ENCODE measurements around the gene CNTN2. TPM values are rescaled to one million over a fixed set of nuclear protein-coding genes. Genes with fewer than 3 reads are reported as not detected.

The CNTN2 gene
- total RNA-seq, 1 donor from 2014 or later, result 0.29 TPM

- Mint-ChIP-seq H3K4me1 (peaks cover 4% of the 10 kb centered on the region), H3K27me3 (ENCODE audit: low read depth) (no peaks in the 10 kb centered on the region), H3K9me3 (no peaks in the 10 kb centered on the region), H3K4me3 (no peak overlapping the region), H3K27ac (no peak overlapping the region), H3K36me3 (no peaks in the 10 kb centered on the region)
- DNase-seq (ENCODE audit: low spot score in 2 of 2, unreplicated experiment in 2 of 2), result no peak
- TF ChIP-seq CTCF (IDR thresholded peaks at IDR 0.05; ENCODE audit: unreplicated experiment), result no peak
Measured at GRCh38 chr1:205064741-205065316, 21.8 kb downstream of the CNTN2 start.

GRCh38 chr1:205065666-205066065, 22.7 kb downstream of the CNTN2 start:
- Mint-ChIP-seq H3K27me3 (ENCODE audit: low read depth) (no peaks in the 10 kb centered on the region), H3K4me1 (peaks cover 4% of the 10 kb centered on the region), H3K27ac (no peak overlapping the region), H3K4me3 (no peak overlapping the region), H3K36me3 (no peaks in the 10 kb centered on the region), H3K9me3 (no peaks in the 10 kb centered on the region)
- TF ChIP-seq CTCF (IDR thresholded peaks at IDR 0.05; ENCODE audit: unreplicated experiment), result no peak
- DNase-seq (ENCODE audit: low spot score in 2 of 2, unreplicated experiment in 2 of 2), result no peak

GRCh38 chr1:205066141-205066818, 23.3 kb downstream of the CNTN2 start:
- no peaks in the 10 kb centered on the region for H3K36me3 Mint-ChIP-seq
- H3K27me3 Mint-ChIP-seq (ENCODE audit: low read depth), result no peaks in the 10 kb centered on the region
- DNase-seq (ENCODE audit: low spot score in 2 of 2, unreplicated experiment in 2 of 2), result no peak
- H3K4me3 Mint-ChIP-seq, result no peak overlapping the region
- no peak overlapping the region for H3K27ac Mint-ChIP-seq
- no peaks in the 10 kb centered on the region for H3K9me3 Mint-ChIP-seq
- TF ChIP-seq CTCF (IDR thresholded peaks at IDR 0.05; ENCODE audit: unreplicated experiment), result no peak
- peaks cover 4% of the 10 kb centered on the region for H3K4me1 Mint-ChIP-seq

- H3K27ac Mint-ChIP-seq, result no peak overlapping the region
- H3K27me3 Mint-ChIP-seq (ENCODE audit: low read depth), result no peaks in the 10 kb centered on the region
- no peak for DNase-seq (ENCODE audit: low spot score in 2 of 2, unreplicated experiment in 2 of 2)
- no peaks in the 10 kb centered on the region for H3K4me1 Mint-ChIP-seq
- H3K36me3 Mint-ChIP-seq, result no peaks in the 10 kb centered on the region
- H3K9me3 Mint-ChIP-seq, result no peaks in the 10 kb centered on the region
- no peak overlapping the region for H3K4me3 Mint-ChIP-seq
- TF ChIP-seq CTCF (IDR thresholded peaks at IDR 0.05; ENCODE audit: unreplicated experiment), result no peak
Measured at GRCh38 chr1:205067031-205067430, 24.0 kb downstream of the CNTN2 start.

GRCh38 chr1:205068001-205068400, 25.0 kb downstream of the CNTN2 start:
- H3K4me1 Mint-ChIP-seq, result no peaks in the 10 kb centered on the region
- H3K36me3 Mint-ChIP-seq, result no peaks in the 10 kb centered on the region
- H3K27ac Mint-ChIP-seq, result no peak overlapping the region
- no peak for TF ChIP-seq CTCF (IDR thresholded peaks at IDR 0.05; ENCODE audit: unreplicated experiment)
- H3K4me3 Mint-ChIP-seq, result no peak overlapping the region
- DNase-seq (ENCODE audit: low spot score in 2 of 2, unreplicated experiment in 2 of 2), result no peak
- H3K27me3 Mint-ChIP-seq (ENCODE audit: low read depth), result no peaks in the 10 kb centered on the region
- H3K9me3 Mint-ChIP-seq, result no peaks in the 10 kb centered on the region

Measured in mesothelial cell of epicardium (in vitro differentiated cells).